ENCODE results near the gene SLC6A19. TPM values are rescaled to one million over a fixed set of nuclear protein-coding genes. Genes with fewer than 3 reads are reported as not detected.
A peak's percentile ranks its signal among the peaks of the same experiment; 100 is the strongest.

SLC6A19 gene
- total and polyA plus RNA-seq, 2 of the 13 experiments (the other 11 are each of a cell fraction or from before 2014, with no cell fraction given): 0.02 TPM; not detected in 1

- TF ChIP-seq JUNB (CRISPR knock-in tag; IDR thresholded peaks at IDR 0.05; ENCODE audit: borderline replicate concordance): no peak
- TF ChIP-seq, protein P1, sequence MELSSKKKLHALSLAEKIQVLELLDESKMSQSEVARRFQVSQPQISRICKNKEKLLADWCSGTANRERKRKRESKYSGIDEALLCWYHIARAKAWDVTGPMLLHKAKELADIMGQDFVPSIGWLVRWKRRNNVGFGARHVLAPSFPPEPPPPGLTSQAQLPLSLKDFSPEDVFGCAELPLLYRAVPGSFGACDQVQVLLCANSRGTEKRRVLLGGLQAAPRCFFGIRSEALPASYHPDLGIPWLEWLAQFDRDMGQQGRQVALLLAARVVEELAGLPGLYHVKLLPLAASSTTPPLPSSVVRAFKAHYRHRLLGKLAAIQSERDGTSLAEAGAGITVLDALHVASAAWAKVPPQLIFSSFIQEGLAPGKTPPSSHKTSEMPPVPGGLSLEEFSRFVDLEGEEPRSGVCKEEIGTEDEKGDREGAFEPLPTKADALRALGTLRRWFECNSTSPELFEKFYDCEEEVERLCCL (CRISPR knock-in tag; IDR thresholded peaks at IDR 0.05; ENCODE audit: borderline replicate concordance): 0 out of 2 replicates have a peak, but pooled peaks have one; percentile 49
- no peak for TF ChIP-seq ZNF503 (CRISPR knock-in tag; IDR thresholded peaks at IDR 0.05)
- peak; percentile 24; the same call in 1 of the 2 replicates for TF ChIP-seq ATF7-NPFF (CRISPR knock-in tag; IDR thresholded peaks at IDR 0.05; ENCODE audit: low read depth)
- peak; percentile 52; the same call in 1 of the 2 replicates for TF ChIP-seq ZNF317 (CRISPR knock-in tag; IDR thresholded peaks at IDR 0.05)
- no peak for TF ChIP-seq ZKSCAN8 (CRISPR knock-in tag; IDR thresholded peaks at IDR 0.05; ENCODE audit: borderline replicate concordance)
- peak; percentile 71 for TF ChIP-seq NR2F6 (IDR thresholded peaks at IDR 0.05)
- TF ChIP-seq NR2F6 (CRISPR knock-in tag; IDR thresholded peaks at IDR 0.05): peak; percentile 67
- peak; percentile 68 for TF ChIP-seq ARHGAP35 (CRISPR knock-in tag; IDR thresholded peaks at IDR 0.05; ENCODE audit: borderline replicate concordance)
- no peak for TF ChIP-seq SRSF4 (IDR thresholded peaks at IDR 0.05; ENCODE audit: low read depth, low read length, poor library complexity, severe bottlenecking)
- no peak for TF ChIP-seq ATF1 (CRISPR knock-in tag; IDR thresholded peaks at IDR 0.05)
- TF ChIP-seq ZZZ3 (CRISPR knock-in tag; IDR thresholded peaks at IDR 0.05; ENCODE audit: borderline replicate concordance): no peak
- TF ChIP-seq ZNF121 (CRISPR knock-in tag; IDR thresholded peaks at IDR 0.05): 0 out of 2 replicates have a peak, but pooled peaks have one; percentile 12
- TF ChIP-seq PCBP2 (optimal IDR thresholded peaks at IDR 0.05; ENCODE audit: low read depth, low read length, poor library complexity, severe bottlenecking): no peak
- no peak for TF ChIP-seq MIER3 (CRISPR knock-in tag; IDR thresholded peaks at IDR 0.05; ENCODE audit: borderline replicate concordance)
- TF ChIP-seq, protein P2, sequence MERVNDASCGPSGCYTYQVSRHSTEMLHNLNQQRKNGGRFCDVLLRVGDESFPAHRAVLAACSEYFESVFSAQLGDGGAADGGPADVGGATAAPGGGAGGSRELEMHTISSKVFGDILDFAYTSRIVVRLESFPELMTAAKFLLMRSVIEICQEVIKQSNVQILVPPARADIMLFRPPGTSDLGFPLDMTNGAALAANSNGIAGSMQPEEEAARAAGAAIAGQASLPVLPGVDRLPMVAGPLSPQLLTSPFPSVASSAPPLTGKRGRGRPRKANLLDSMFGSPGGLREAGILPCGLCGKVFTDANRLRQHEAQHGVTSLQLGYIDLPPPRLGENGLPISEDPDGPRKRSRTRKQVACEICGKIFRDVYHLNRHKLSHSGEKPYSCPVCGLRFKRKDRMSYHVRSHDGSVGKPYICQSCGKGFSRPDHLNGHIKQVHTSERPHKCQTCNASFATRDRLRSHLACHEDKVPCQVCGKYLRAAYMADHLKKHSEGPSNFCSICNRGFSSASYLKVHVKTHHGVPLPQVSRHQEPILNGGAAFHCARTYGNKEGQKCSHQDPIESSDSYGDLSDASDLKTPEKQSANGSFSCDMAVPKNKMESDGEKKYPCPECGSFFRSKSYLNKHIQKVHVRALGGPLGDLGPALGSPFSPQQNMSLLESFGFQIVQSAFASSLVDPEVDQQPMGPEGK (CRISPR knock-in tag; IDR thresholded peaks at IDR 0.05): peak; percentile 71; the same call in 1 of the 2 replicates
- no peak for TF ChIP-seq ZNF788 (CRISPR knock-in tag; IDR thresholded peaks at IDR 0.05; ENCODE audit: borderline replicate concordance)
- no peak for TF ChIP-seq ZNF510 (CRISPR knock-in tag; IDR thresholded peaks at IDR 0.05; ENCODE audit: low read depth)
- peak; percentile 12; the same call in 1 of the 2 replicates for TF ChIP-seq ZNF776 (CRISPR knock-in tag; IDR thresholded peaks at IDR 0.05)
- no peak for TF ChIP-seq ZNF713 (CRISPR knock-in tag; IDR thresholded peaks at IDR 0.05)
- TF ChIP-seq ZNF766 (CRISPR knock-in tag; IDR thresholded peaks at IDR 0.05; ENCODE audit: borderline replicate concordance): 0 out of 2 replicates have a peak, but pooled peaks have one; percentile 36
- no peak for TF ChIP-seq ETV6 (CRISPR knock-in tag; conservative IDR thresholded peaks at IDR 0.05)
- TF ChIP-seq HNRNPLL (IDR thresholded peaks at IDR 0.05; ENCODE audit: low read depth, low read length, poor library complexity, severe bottlenecking): peak; percentile 45
- peak; percentile 54; the same call in 1 of the 2 replicates for TF ChIP-seq RXRA (CRISPR knock-in tag; IDR thresholded peaks at IDR 0.05)
- TF ChIP-seq SRY (CRISPR knock-in tag; IDR thresholded peaks at IDR 0.05): 0 out of 2 replicates have a peak, but pooled peaks have one; percentile 30
Measured at GRCh38 chr5:1182633-1183423, 18.6 kb upstream of the SLC6A19 start (continued).

Measured in HepG2 (cell line).